Testis (tissue), 3 donors: Measurements from ENCODE around the gene AP1S2. TPM values are rescaled to one million over a fixed set of nuclear protein-coding genes. Genes with fewer than 3 reads are reported as not detected.
"Not testable (repeated sequence)": the region's sequence is repeated elsewhere in the genome, so short reads cannot be mapped to it uniquely, and the experiment has no call there.

Source experiments
- DNase-seq: peaks from one replicate; pipeline ENCODE4 v3.0.0-alpha.2; 2019
- H3K27ac ChIP-seq, 2 donors: fragments of 200-600 bp; sonication (generic); one replicate each; pipeline ENCODE4 v1.5.1; 2019
- H3K27me3 ChIP-seq: fragments of 200-600 bp; sonication (generic); one replicate; pipeline ENCODE4 v1.5.1; 2019
- H3K36me3 ChIP-seq: fragments of 200-600 bp; sonication (generic); one replicate; pipeline ENCODE4 v1.5.1; 2017; ENCODE audit warnings: low read depth; ENCODE audit errors: missing control alignments
- H3K4me1 ChIP-seq: fragments of 200-600 bp; sonication (generic); one replicate; pipeline ENCODE4 v1.5.1; 2019
- H3K4me3 ChIP-seq, 2 donors: fragments of 200-600 bp; sonication (generic); one replicate each; pipeline ENCODE4 v1.5.1; 2017 to 2019
- H3K9me3 ChIP-seq: fragments of 200-600 bp; sonication (generic); one replicate; pipeline ENCODE4 v1.5.1; 2017
- POLR2A ChIP-seq: fragments of 450-650 bp; IDR thresholded peaks from one replicate; pipeline ENCODE4 v1.6.1; 2017; ENCODE audit warnings: antibody characterized with exemption, mild to moderate bottlenecking, moderate library complexity
- WGBS, 2 donors: methylation state at CpG; one replicate each; pipeline ENCODE4 v1.1.5; 2018; 5-methylcytosine and 5-hydroxymethylcytosine counted together
- intact Hi-C: fragments of 100-400 bp; cut with DNase I; formaldehyde crosslinking; loops from one replicate; pipeline ENCODE4 v1.15.1; 2023; ENCODE audit warnings: low total_unique reads
- polyA plus RNA-seq: library from polyadenylated mRNA; stranded (reverse); fragments of 350-450 nt; fragmentation: Illumina TruSeq; extraction: RNeasy Lipid Tissue Mini Kit (QIAGEN cat#74804); gene quantifications from one replicate; pipeline ENCODE4 v1.2.3, GENCODE V29; 2014; ENCODE audit warnings: low read depth, low replicate concordance; ENCODE audit not compliant: insufficient read depth
- total RNA-seq, 2 donors: library from RNA; depleted of rRNA; stranded (reverse); fragments of >200 nt; gene quantifications; one replicate each; pipeline ENCODE4 v1.2.3, GENCODE V29; 2016
- TF ChIP-seq, protein P1 (sequence below), 3 experiments: fragments of 450-650 bp in 2 of 3; fragments of 200-600 bp in 1 of 3; sonication (generic) in 1 of 3; IDR thresholded peaks; one replicate each; pipeline ENCODE4 v1.5.1; 2016 to 2019; ENCODE audit warnings: antibody characterized with exemption in 3 of 3, mild to moderate bottlenecking in 2 of 3, moderate library complexity in 1 of 3

AP1S2 gene
- total and polyA plus RNA-seq, 3 donors from 2014 or later: 60.8 to 107 (median 69.8) TPM

DNA sequence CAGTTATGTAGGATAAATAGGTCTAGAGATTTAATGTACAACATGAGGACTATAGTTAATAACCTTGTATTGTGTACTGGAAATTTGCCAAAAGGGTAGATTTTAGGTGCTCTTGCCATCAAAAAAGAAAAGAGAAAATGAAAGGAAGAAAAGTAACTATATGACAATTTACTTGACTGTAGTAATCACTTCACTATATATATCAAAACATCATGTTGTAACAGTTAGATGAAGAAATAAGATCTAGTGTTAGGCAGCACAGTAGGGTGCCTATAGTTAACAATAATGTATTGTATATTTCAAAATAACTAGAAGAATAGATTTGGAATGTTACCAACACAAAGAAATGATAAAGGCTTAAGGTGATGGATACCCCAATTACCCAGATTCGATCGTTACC lies 35.9 kb upstream of the AP1S2 start:
- no peaks in the 10 kb centered on the region for H3K27me3 ChIP-seq
- H3K4me3 ChIP-seq: no peak overlapping the region
- 98% methylated on average over 2 of the region's 2 CpGs for whole genome bisulfite sequencing, 2 donors
- TF ChIP-seq, protein P1, sequence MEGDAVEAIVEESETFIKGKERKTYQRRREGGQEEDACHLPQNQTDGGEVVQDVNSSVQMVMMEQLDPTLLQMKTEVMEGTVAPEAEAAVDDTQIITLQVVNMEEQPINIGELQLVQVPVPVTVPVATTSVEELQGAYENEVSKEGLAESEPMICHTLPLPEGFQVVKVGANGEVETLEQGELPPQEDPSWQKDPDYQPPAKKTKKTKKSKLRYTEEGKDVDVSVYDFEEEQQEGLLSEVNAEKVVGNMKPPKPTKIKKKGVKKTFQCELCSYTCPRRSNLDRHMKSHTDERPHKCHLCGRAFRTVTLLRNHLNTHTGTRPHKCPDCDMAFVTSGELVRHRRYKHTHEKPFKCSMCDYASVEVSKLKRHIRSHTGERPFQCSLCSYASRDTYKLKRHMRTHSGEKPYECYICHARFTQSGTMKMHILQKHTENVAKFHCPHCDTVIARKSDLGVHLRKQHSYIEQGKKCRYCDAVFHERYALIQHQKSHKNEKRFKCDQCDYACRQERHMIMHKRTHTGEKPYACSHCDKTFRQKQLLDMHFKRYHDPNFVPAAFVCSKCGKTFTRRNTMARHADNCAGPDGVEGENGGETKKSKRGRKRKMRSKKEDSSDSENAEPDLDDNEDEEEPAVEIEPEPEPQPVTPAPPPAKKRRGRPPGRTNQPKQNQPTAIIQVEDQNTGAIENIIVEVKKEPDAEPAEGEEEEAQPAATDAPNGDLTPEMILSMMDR (IDR thresholded peaks at IDR 0.05): no peak
- TF ChIP-seq POLR2A: no peak
- DNase-seq: no peak
- H3K36me3 ChIP-seq: no peaks in the 10 kb centered on the region
- H3K9me3 ChIP-seq: no peaks in the 10 kb centered on the region
- no peaks in the 10 kb centered on the region for H3K4me1 ChIP-seq
- H3K27ac ChIP-seq: no peak overlapping the region
- intact Hi-C loops: no loop called here

DNA sequence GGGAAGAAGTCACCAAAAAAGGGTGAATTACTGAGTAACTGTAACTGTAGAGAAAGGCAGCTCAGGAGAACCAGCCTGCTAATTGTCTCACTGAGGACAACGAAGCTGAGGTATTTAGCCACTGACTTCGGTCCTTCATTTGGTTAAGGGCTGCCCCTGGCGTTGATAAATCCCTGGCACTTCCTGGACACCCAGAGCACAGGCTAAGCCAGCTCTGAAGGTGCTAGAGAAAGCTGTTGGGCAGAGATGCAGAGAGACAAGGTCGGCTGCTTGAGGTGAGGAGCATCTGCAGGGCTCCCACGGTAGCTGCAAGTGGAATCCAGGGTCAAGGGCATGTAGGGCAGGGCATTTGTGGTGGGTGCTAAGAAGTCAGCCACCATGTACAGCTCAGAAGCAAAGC lies 33.4 kb upstream of the AP1S2 start:
- no peak overlapping the region for H3K27ac ChIP-seq
- H3K27me3 ChIP-seq: no peaks in the 10 kb centered on the region
- 48% methylated on average over 5 of the region's 5 CpGs; no CpG with 5 or more reads in 1 of the 2 donors for WGBS, 2 donors
- DNase-seq: no peak
- no peak overlapping the region for H3K4me3 ChIP-seq
- intact Hi-C loops: no loop called here
- no peaks in the 10 kb centered on the region for H3K9me3 ChIP-seq
- TF ChIP-seq, protein P1 (IDR thresholded peaks at IDR 0.05): no peak
- TF ChIP-seq POLR2A: no peak
- no peaks in the 10 kb centered on the region for H3K36me3 ChIP-seq
- no peaks in the 10 kb centered on the region for H3K4me1 ChIP-seq

DNA sequence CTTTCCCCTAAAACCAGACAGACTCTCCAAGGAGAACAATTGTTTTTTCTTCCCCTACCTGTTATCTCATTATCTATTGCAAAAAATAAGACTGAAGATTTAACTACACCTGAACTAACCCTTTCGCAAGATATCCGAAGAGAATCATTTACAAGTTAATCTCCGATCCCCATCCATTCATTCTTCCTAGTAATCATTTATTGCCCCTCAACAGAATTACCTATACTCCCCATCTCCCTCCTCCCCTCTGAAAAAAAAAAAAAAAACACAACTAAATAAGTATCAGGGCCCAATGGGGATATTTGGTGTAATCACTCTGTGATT lies 28.9 kb upstream of the AP1S2 start:
- intact Hi-C loops: no loop called here
- 92 to 96% methylated on average over 3 of the region's 3 CpGs for WGBS, 2 donors
- no peaks in the 10 kb centered on the region for H3K36me3 ChIP-seq

DNA sequence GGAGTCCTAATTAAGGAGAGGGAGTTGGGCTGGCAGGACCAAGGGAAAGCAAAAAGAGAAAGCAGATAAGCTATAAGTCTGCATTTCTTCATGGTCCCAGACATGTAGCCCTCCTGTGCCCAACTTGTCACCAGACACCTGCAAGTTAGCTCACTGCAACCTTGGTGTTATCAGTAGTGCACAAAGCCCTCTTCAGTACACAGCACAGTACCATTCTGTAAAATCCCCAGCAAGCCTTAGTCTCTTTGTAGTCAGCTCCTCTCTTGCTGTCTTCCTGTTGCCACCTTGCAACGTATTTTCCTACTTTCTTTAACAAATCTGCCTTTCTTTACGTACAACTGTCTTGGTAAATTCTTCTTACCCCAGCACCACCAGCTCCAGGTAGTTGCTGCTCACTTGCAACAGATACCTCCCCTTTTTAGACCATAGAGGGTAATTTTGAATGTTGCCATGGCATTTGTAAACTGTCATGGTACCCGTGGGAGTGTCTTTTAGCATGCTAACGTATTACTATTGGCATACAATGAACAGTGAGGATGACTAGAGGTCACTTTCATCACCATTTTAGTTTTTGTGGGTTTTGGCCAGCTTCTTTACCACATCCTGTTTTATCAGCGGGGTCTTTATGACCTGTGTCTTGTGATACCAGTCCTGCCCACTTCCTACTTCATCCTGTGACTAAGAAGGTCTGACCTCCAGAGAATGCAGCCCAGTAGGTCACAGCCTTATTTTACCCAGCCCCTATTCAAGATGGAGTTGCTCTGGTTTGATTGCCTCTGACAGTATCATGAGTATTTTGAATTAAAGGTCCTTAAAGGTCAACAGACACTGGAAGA lies 28.3 kb upstream of the AP1S2 start:
- TF ChIP-seq POLR2A: no peak
- TF ChIP-seq, protein P1 (IDR thresholded peaks at IDR 0.05): no peak
- Histone ChIP-seq H3K4me1 (no peaks in the 10 kb centered on the region), H3K36me3 (no peaks in the 10 kb centered on the region), H3K27me3 (no peaks in the 10 kb centered on the region), H3K9me3 (no peaks in the 10 kb centered on the region), H3K27ac (no peak overlapping the region), H3K4me3 (no peak overlapping the region)
- WGBS, 2 donors: 60 to 74% methylated on average over 5 of the region's 5 CpGs
- intact Hi-C loops: no loop called here
- no peak for DNase-seq

More for the DNA sequence above, 28.9 kb upstream of the AP1S2 start:
- Histone ChIP-seq H3K4me3 (no peak overlapping the region), H3K27ac (no peak overlapping the region), H3K9me3 (no peaks in the 10 kb centered on the region), H3K27me3 (no peaks in the 10 kb centered on the region), H3K4me1 (no peaks in the 10 kb centered on the region)
- no peak for DNase-seq
- TF ChIP-seq, protein P1 (IDR thresholded peaks at IDR 0.05): no peak
- no peak for TF ChIP-seq POLR2A

DNA sequence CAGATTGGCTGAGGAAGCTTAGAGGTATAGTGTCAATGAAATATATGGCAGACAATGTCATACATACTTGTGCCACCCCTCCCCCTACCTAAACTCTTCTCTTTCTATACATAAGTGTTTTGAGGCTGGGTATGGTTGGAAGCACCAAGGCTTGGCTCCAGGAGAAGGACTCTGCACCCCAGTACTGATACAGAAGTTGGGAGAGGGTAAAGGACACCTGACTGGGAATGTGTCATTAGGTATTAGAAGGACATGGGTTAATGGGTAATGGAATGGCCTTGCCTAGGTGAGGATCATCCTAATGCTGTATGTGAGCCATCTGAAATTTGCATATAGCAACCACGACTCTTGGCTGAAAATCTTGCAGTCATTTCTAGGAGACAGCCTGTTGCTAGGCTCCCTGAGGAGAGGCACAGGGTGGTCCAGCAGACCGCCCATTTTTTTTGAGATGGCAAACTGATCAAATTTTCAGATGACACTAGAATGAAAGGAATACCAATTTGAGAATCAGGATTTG lies 26.8 kb upstream of the AP1S2 start:
- H3K4me3 ChIP-seq: no peak overlapping the region
- H3K27me3 ChIP-seq: no peaks in the 10 kb centered on the region
- no peak for DNase-seq
- 86% methylated on average over 2 of the region's 2 CpGs; no CpG with 5 or more reads in 1 of the 2 donors for WGBS, 2 donors
- no peak overlapping the region for H3K27ac ChIP-seq
- no peaks in the 10 kb centered on the region for H3K9me3 ChIP-seq
- H3K36me3 ChIP-seq: no peaks in the 10 kb centered on the region
- TF ChIP-seq, protein P1 (IDR thresholded peaks at IDR 0.05): no peak
- no peak for TF ChIP-seq POLR2A
- intact Hi-C loops: no loop called here
- H3K4me1 ChIP-seq: no peaks in the 10 kb centered on the region

DNA sequence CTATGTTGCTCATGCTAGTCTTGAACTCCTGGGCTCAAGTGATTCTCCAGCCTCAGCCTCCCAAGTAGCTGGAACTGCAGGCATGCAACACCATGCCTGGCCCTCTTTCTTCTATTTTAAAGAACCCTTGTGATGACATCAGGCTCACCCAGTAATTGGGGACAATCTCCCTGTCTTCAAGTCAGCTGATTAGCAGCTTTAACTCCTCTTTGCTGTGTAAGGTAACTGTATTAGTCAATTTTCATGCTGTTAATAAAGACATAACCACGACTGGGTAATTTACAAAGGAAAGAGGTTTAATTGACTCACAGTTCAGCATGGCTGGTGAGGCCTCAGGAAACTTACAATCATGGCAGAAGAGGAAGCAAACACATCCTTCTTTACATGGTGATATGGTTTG lies 23.3 kb upstream of the AP1S2 start:
- H3K9me3 ChIP-seq, intact Hi-C loops, H3K4me1 ChIP-seq, H3K27me3 ChIP-seq, DNase-seq, H3K36me3 ChIP-seq, H3K4me3 ChIP-seq, H3K27ac ChIP-seq: not testable (repeated sequence)
- 79% methylated on average over 1 of the region's 1 CpG; no CpG with 5 or more reads in 1 of the 2 donors for WGBS, 2 donors
